Omental fat pad (tissue), 4 donors: ENCODE measurements around the gene NLE1. TPM values are rescaled to one million over a fixed set of nuclear protein-coding genes. Genes with fewer than 3 reads are reported as not detected.

Experiments
- ATAC-seq: fragments of 150-250 bp; one replicate; pipeline ENCODE4 v1.9.1; 2016; ENCODE audit warnings: mild to moderate bottlenecking, moderate library complexity; ENCODE audit not compliant: low FRiP score
- DNase-seq: peaks from one replicate; pipeline ENCODE4 v3.0.0-alpha.2; 2019; ENCODE audit warnings: low spot score
- CTCF ChIP-seq, 3 donors: fragments of 450-650 bp; IDR thresholded peaks; one replicate each; pipeline ENCODE4 v1.5.1; 2016 to 2017; ENCODE audit warnings: antibody characterized with exemption in 3 of 3, mild to moderate bottlenecking in 3 of 3, moderate library complexity in 2 of 3
- total RNA-seq, 4 donors: library from RNA; depleted of rRNA; stranded (reverse); fragments of >200 nt; gene quantifications; one replicate each; pipeline ENCODE4 v1.1.0, GENCODE V29; 2016

Gene NLE1
- total RNA-seq, 4 donors from 2014 or later: 12.1 to 31.3 (median 14.6) TPM

- DNase-seq: no peak
- ATAC-seq: no peak
- no peak for TF ChIP-seq CTCF (IDR thresholded peaks at IDR 0.05)
These were observed 329 bp upstream of the NLE1 start for GRCh38 chr17:35142467-35142796.

- no peak for TF ChIP-seq CTCF (IDR thresholded peaks at IDR 0.05)
- DNase-seq (no peak), ATAC-seq (no peak)
These were observed 3.9 kb downstream of the NLE1 start for GRCh38 chr17:35138218-35138617.

- no peak for DNase-seq
- TF ChIP-seq CTCF (IDR thresholded peaks at IDR 0.05): no peak
These were observed 6.8 kb downstream of the NLE1 start for GRCh38 chr17:35135322-35135721.

GRCh38 chr17:35132816-35133550, 9.1 kb downstream of the NLE1 start:
- no peak for TF ChIP-seq CTCF (IDR thresholded peaks at IDR 0.05)
- ATAC-seq: no peak
- DNase-seq: no peak

More at GRCh38 chr17:35135322-35135721, 6.8 kb downstream of the NLE1 start:
- ATAC-seq: no peak

DNA sequence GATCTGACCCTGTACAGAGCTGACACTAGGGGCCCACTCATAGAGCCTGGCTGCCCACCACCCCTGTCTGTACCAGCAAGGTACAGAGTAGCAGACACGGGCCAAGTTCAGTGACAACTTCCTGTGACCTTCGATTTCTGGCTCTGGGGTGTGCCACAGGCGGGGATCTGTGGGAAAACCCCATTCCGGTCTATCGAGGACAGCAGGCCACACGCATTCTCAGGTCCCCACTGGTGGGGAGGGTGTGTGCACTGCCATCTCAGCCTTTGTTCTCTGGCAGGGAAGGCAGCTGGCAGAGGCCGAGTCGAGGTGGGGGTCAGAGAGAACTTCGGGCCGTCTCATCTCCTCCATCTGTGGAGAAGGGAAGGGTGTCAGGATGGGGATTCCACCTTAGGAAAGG, 10.0 kb downstream of the NLE1 start:
- TF ChIP-seq CTCF (IDR thresholded peaks at IDR 0.05): no peak
- ATAC-seq (no peak), DNase-seq (no peak)

- DNase-seq: no peak
- no peak for ATAC-seq
- no peak for TF ChIP-seq CTCF (IDR thresholded peaks at IDR 0.05)
These were observed 11.7 kb downstream of the NLE1 start for GRCh38 chr17:35130392-35130791.

DNA sequence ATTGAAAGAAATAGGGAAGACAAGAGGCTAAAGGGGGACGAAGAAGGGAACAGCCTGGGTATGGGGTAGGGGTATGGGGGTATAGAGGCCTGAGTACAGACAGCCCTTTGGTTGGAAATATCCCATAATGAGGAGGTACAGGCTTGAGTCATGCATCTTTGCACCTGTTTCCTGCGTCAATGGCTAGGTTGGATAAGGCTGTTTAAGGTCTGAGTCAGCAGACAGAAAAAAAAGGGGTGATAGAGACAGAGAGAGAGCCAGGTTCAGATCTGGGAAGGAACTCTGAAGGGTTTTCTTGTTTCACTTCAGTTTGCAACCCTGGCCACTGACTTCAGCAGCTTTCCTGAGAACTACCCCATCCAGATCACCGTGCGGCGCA, 12.1 kb downstream of the NLE1 start:
- no peak for ATAC-seq
- DNase-seq: no peak
- no peak for TF ChIP-seq CTCF (IDR thresholded peaks at IDR 0.05)
